ENCODE measurements around the gene RASGRP1.

RASGRP1 gene

DNA sequence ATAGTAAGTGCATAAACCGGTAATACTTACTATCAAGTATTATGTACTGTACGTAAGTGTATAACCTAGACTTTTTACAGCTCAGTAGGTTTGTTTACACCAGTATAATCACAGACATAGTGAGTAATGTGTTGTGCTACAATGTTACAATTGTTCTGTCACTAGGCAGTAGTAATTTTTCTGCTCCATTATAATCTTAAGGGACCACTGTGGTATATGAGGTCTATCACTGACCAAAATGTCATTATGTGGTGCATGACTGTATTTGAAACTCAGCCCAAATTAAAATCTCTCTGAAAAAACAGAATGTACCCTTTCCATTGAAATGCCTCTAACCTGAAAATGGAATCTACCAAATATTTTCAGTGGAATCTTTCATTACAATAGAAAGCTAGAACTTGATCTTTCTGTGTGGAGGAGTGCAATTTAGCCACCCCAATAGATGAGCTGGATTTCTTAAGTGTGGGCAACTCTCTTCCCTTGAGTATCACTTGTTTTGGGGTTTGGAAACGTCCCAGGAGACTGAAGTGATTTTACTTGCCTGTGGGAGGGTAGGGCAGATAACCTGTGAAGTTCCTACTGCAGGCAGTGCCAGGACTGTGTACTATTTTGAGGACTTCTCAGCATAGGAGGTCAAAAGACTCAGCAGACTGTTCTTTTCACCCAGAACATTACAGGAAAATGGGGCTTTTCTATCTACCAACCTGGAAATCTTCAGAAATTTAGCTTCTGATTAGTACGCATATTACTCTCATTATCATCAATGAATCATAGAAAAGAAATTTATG is 59.7 kb downstream of the RASGRP1 start:
- no peak for TF ChIP-seq SUZ12 (IDR thresholded peaks at IDR 0.05)
- no peak for TF ChIP-seq FOXK2 (IDR thresholded peaks at IDR 0.05)
- TF ChIP-seq FOXA1 (IDR thresholded peaks at IDR 0.05) = no peak
- TF ChIP-seq ELF4 (IDR thresholded peaks at IDR 0.05) = no peak
- TF ChIP-seq CTBP1 (IDR thresholded peaks at IDR 0.05; ENCODE audit: borderline replicate concordance) = no peak
- no peak for TF ChIP-seq ZNF384 (IDR thresholded peaks at IDR 0.05)
- TF ChIP-seq L3MBTL2 (conservative IDR thresholded peaks at IDR 0.05) = no peak
- no peak for TF ChIP-seq PKNOX1 (IDR thresholded peaks at IDR 0.05)
- TF ChIP-seq BHLHE40 (IDR thresholded peaks at IDR 0.05; ENCODE audit: borderline replicate concordance) = no peak
- no peak for TF ChIP-seq NFRKB (IDR thresholded peaks at IDR 0.05)
- no peak for TF ChIP-seq TARDBP (IDR thresholded peaks at IDR 0.05)
- TF ChIP-seq FOXM1 (IDR thresholded peaks at IDR 0.05; ENCODE audit: borderline replicate concordance) = no peak
- no peak for TF ChIP-seq ARNT (IDR thresholded peaks at IDR 0.05)
- TF ChIP-seq SP1 (IDR thresholded peaks at IDR 0.05) = no peak
- no peak for TF ChIP-seq HDGF (IDR thresholded peaks at IDR 0.05; ENCODE audit: borderline replicate concordance)
- TF ChIP-seq LEF1 (IDR thresholded peaks at IDR 0.05; ENCODE audit: borderline replicate concordance) = no peak
- DNase-seq (ENCODE audit: extremely low spot score) = no peak
- CTCF ChIA-PET = no interaction called here
- POLR2A ChIA-PET = no interaction called here

- POLR2A ChIA-PET = no interaction called here
- CTCF ChIA-PET = interaction anchor here (0.9 to 1.0 kb wide), 2 partner anchors 187 to 196 kb away, joined by 3 to 4 read pairs; no protein-coding TSS in a partner anchor
- TF ChIP-seq FOXM1 (IDR thresholded peaks at IDR 0.05; ENCODE audit: borderline replicate concordance) (no peak), PKNOX1 (IDR thresholded peaks at IDR 0.05) (no peak), ARNT (IDR thresholded peaks at IDR 0.05) (no peak), FOXK2 (IDR thresholded peaks at IDR 0.05) (no peak), CTBP1 (IDR thresholded peaks at IDR 0.05; ENCODE audit: borderline replicate concordance) (no peak), L3MBTL2 (conservative IDR thresholded peaks at IDR 0.05) (no peak), TARDBP (IDR thresholded peaks at IDR 0.05) (no peak), SP1 (IDR thresholded peaks at IDR 0.05) (no peak), LEF1 (IDR thresholded peaks at IDR 0.05; ENCODE audit: borderline replicate concordance) (no peak), ZNF384 (IDR thresholded peaks at IDR 0.05) (no peak)
- no peak for DNase-seq (ENCODE audit: extremely low spot score)
These were observed 61.1 kb downstream of the RASGRP1 start for GRCh38 chr15:38503496-38503895.

DNA sequence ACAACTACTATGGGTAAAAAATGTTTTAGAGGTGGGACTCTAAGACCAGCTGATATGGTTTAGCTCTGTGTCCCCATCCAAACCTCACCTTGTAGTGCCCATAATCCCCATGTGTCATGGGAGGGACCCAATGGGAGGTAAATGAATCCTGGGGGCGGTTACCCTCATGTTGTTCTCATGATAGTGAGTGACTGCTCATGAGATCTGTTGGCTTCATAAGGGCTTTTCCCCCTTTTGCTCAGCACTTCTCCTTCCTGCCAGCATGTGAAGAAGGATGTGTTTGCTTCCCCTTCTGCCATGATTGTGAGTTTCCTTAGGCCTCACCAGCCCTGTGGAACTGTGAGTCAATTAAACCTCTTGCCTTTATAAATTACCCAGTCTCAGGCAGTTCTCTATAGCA is 65.0 kb downstream of the RASGRP1 start:
- ChIA-PET POLR2A (no interaction called here), CTCF (no interaction called here)
- TF ChIP-seq FOXK2 (IDR thresholded peaks at IDR 0.05) (no peak), FOXM1 (IDR thresholded peaks at IDR 0.05; ENCODE audit: borderline replicate concordance) (no peak)

GRCh38 chr15:38496151-38496550 is 68.5 kb downstream of the RASGRP1 start:
- CTCF ChIA-PET = no interaction called here
- POLR2A ChIA-PET = no interaction called here
- TF ChIP-seq FOXA1 (IDR thresholded peaks at IDR 0.05) = no peak
- TF ChIP-seq FOXM1 (IDR thresholded peaks at IDR 0.05; ENCODE audit: borderline replicate concordance) = no peak
- TF ChIP-seq CTBP1 (IDR thresholded peaks at IDR 0.05; ENCODE audit: borderline replicate concordance) = no peak
- DNase-seq (ENCODE audit: extremely low spot score) = no peak

More for the DNA sequence above, 65.0 kb downstream of the RASGRP1 start:
- no peak for DNase-seq (ENCODE audit: extremely low spot score)

DNA sequence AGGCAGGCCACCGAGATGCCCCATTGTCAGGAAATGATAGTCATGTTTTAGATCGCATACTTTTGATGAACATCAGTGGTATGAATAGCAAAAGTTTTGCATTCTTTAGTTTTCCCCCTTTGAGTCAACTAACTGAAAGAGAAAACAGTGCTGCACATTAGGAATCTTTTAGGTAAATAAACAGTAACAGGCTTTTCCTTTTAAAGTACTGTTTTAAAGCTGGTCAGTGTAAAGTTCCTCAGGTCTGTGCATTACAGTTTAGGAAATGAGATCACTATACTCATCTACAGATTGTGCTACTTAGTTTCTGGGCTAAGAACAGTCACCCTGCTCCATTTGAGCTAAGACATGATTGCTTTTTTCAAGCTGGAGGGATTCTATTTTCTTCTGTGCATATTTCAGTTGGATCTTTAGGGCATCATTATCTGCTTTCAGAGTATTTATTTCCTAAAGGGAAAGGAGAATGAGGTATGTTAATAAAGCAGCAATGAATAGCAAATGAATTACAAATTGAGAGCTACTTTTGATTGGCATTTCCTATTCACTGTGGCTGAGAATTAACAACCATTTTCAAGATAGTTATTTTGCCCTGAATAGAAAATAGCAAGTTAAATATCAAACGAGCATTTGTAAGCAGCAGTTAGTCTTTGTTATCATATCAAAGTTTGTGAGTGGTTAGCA is 74.2 kb downstream of the RASGRP1 start:
- TF ChIP-seq ZNF384 (IDR thresholded peaks at IDR 0.05) = no peak
- no peak for TF ChIP-seq L3MBTL2 (conservative IDR thresholded peaks at IDR 0.05)
- TF ChIP-seq SP1 (IDR thresholded peaks at IDR 0.05) = no peak
- no peak for TF ChIP-seq NFRKB (IDR thresholded peaks at IDR 0.05)
- TF ChIP-seq BHLHE40 (IDR thresholded peaks at IDR 0.05; ENCODE audit: borderline replicate concordance) = no peak
- TF ChIP-seq ARNT (IDR thresholded peaks at IDR 0.05) = no peak
- TF ChIP-seq TARDBP (IDR thresholded peaks at IDR 0.05) = no peak
- no peak for TF ChIP-seq HDGF (IDR thresholded peaks at IDR 0.05; ENCODE audit: borderline replicate concordance)
- no peak for TF ChIP-seq CTBP1 (IDR thresholded peaks at IDR 0.05; ENCODE audit: borderline replicate concordance)
- ChIA-PET POLR2A (no interaction called here), CTCF (interaction anchor here (0.6 kb wide), 1 partner anchor 16 kb away, joined by 5 read pairs; no protein-coding TSS in a partner anchor)
- no peak for DNase-seq (ENCODE audit: extremely low spot score)

GRCh38 chr15:38487378-38487777 is 77.2 kb downstream of the RASGRP1 start:
- CTCF ChIA-PET = no interaction called here
- POLR2A ChIA-PET = no interaction called here
- no peak for TF ChIP-seq PKNOX1 (IDR thresholded peaks at IDR 0.05)
- TF ChIP-seq BHLHE40 (IDR thresholded peaks at IDR 0.05; ENCODE audit: borderline replicate concordance) = no peak
- no peak for TF ChIP-seq HDGF (IDR thresholded peaks at IDR 0.05; ENCODE audit: borderline replicate concordance)
- TF ChIP-seq SP1 (IDR thresholded peaks at IDR 0.05) = no peak
- TF ChIP-seq TARDBP (IDR thresholded peaks at IDR 0.05) = no peak
- TF ChIP-seq ZNF384 (IDR thresholded peaks at IDR 0.05) = no peak
- no peak for TF ChIP-seq NFRKB (IDR thresholded peaks at IDR 0.05)
- TF ChIP-seq SUZ12 (IDR thresholded peaks at IDR 0.05) = no peak
- no peak for TF ChIP-seq FOXK2 (IDR thresholded peaks at IDR 0.05)
- no peak for TF ChIP-seq CTBP1 (IDR thresholded peaks at IDR 0.05; ENCODE audit: borderline replicate concordance)
- TF ChIP-seq ARNT (IDR thresholded peaks at IDR 0.05) = no peak
- no peak for TF ChIP-seq ELF4 (IDR thresholded peaks at IDR 0.05)
- no peak for TF ChIP-seq L3MBTL2 (conservative IDR thresholded peaks at IDR 0.05)
- no peak for TF ChIP-seq FOXM1 (IDR thresholded peaks at IDR 0.05; ENCODE audit: borderline replicate concordance)
- TF ChIP-seq LEF1 (IDR thresholded peaks at IDR 0.05; ENCODE audit: borderline replicate concordance) = no peak
- DNase-seq (ENCODE audit: extremely low spot score) = no peak
